GM21619 (cell line): ENCODE measurements around the gene SCN10A.

Experiments
- ATAC-seq: cut with Tn5 transposase; IDR thresholded peaks from one replicate; pipeline ENCODE4 v1.9.1; 2021; ENCODE audit not compliant: unreplicated experiment

Gene SCN10A

DNA sequence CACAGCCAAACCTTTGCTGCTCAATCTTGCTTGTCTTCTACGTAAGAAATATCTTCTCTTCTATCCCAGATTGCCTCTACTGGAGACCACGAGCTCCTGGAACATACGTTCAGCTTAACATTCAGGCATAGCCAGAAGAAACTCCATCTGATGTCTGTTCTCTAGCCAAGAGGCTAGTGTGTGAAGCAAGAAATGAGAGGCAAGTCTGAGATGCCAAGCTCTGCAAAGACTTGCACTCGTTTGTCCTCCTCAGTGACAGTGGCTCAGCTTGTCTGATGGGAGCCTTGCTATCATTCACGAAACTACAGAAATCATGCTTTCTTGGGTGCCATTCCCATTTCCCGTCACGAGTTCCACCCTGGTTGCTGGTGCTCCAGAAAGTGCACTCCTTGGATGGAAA is at the start of gene SCN10A:
Gene SCN10A (minus strand): TSS at position 192 of the 400 bp plus-strand sequence. CDS start 22,207 bp downstream, outside the sequence.
- ATAC-seq: no peak

GRCh38 chr3:38853011-38853410 is 37.0 kb upstream of the SCN10A start:
- ATAC-seq: no peak

GRCh38 chr3:38843898-38844297 is 27.9 kb upstream of the SCN10A start:
- ATAC-seq: no peak

GRCh38 chr3:38842266-38842965 is 26.4 kb upstream of the SCN10A start:
- ATAC-seq: no peak

GRCh38 chr3:38840987-38841386 is 25.0 kb upstream of the SCN10A start:
- ATAC-seq: no peak

- ATAC-seq: no peak
Observed at GRCh38 chr3:38837358-38837757, 21.3 kb upstream of the SCN10A start.

GRCh38 chr3:38836561-38836960 is 20.5 kb upstream of the SCN10A start:
- no peak for ATAC-seq

DNA sequence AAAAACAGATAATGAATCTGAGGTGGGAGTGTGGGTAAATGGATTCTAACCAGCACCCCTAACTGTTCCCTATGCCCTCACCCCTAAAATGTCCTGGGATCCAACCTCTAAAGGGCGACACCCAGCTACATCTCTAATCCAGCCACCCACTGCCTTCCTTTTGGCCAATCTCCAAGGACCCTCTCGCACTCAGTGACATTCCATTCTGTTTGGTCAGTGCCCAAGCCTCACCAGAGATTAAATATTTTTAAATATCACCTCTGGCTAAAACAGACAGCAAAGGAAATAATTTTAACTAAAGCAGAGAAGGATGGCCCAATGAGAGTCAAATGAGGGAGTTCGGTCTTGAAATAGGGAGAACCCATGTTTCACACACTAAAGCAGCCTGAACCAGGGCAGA is 19.9 kb upstream of the SCN10A start:
- no peak for ATAC-seq

DNA sequence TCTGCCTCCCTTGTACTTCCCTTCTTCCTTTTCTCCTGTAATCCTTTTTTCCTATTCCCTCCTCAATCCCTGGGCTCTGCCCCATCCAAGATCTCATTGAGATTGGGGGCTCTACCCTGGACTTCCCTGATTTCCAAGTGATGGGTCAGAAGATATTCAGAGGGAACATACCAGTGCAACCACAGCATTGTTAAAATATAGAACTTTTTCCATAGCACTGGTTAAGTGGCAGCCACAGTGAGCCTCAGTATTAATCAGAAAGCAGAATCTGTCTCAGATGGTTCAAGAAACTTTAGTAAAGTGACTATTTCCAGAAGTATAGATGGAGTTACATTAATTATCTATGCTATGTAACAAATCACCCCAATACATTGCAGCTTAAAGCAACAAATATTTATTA is 18.7 kb upstream of the SCN10A start:
- no peak for ATAC-seq

- peak; percentile 71 for ATAC-seq
Observed at GRCh38 chr3:38834110-38834509, 18.1 kb upstream of the SCN10A start.

- ATAC-seq: no peak
Observed at GRCh38 chr3:38829404-38829803, 13.4 kb upstream of the SCN10A start.

GRCh38 chr3:38828681-38829080 is 12.7 kb upstream of the SCN10A start:
- ATAC-seq: no peak

DNA sequence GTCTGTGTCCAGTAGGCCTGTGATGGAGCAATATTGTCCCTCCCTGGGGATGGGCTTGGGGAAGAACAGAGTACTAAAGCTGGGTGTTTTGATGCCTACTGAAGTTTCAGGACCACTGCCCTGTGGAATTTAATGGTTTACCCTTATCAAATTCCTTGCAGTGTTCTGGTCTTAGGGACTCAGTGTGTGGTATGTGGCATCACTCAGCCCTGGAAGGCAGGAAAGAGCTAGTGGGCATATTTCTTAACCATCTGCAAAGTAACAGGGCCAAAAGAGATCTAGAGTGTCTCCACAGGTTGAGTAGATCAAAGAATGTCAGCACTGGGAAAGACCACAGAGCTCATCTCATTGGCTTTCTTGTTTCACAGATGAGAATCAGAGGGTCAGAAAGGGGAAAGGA is 11.8 kb upstream of the SCN10A start:
- ATAC-seq: no peak

GRCh38 chr3:38826001-38826400 is 10.0 kb upstream of the SCN10A start:
- no peak for ATAC-seq

- ATAC-seq: no peak
Observed at GRCh38 chr3:38824349-38824748, 8.3 kb upstream of the SCN10A start.

DNA sequence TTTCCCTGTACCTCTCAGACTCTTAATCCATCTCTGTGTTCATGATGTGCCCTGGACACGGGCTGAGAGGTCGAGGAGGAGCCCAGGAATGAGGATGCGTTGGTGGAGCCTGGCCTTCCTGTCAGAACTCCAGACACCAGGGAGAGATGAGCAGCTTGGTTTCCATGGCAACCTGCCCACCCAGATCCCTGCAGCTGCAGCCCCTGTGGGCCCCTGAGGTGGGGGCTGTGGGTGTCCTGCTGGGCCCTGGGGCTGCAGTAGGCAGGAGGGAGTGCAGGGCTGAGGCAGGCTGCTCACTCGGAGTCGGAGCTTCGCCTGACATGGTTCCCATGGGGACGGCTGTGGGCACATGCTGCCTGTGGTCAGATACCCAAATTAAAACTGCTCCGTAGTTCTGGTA is 7.7 kb upstream of the SCN10A start:
- no peak for ATAC-seq

DNA sequence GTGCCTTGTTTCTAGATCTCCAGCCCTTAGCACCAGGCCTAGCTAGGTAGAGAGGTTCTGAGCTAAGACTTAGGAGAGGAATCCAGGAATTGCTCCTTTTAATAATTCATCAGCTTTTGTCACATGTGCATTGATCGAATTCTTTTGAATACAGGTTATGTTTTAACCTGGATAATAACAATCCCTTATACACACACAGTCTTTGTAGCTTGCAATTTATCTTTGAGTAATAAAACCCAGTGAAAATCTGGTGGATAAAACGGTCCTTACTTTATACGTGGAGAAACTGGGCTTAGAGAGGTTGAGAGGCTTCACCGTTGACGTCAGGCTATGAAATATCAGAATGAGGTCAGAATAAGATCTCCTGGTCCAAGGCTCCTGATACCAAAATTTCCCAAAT is 7.2 kb upstream of the SCN10A start:
- ATAC-seq: no peak

GRCh38 chr3:38811822-38812221 is 4.2 kb downstream of the SCN10A start:
- no peak for ATAC-seq

- no peak for ATAC-seq
Observed at GRCh38 chr3:38805765-38806386, 10.1 kb downstream of the SCN10A start.

- no peak for ATAC-seq
Observed at GRCh38 chr3:38805004-38805403, 11.0 kb downstream of the SCN10A start.

GRCh38 chr3:38800511-38800910 is 15.5 kb downstream of the SCN10A start:
- no peak for ATAC-seq

DNA sequence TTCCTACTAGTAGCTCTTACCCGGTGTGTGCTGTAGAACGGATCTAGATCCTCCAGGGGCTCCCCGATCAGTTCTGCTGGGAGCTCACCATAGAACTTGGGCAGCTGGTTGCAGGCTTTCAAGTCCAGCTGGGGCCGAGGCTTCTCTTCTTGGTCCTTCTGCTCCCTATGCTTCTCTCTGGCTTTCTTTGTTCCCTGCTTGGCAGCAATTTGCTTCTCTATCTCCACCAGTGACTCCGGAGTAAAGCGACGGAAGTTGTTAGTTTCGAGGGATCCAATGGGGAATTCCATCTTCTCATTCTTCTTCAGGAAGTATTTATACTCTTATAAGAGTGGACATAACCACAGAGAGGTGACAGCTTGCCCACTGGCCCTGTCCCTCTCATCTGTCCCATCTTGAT is 22.3 kb downstream of the SCN10A start:
- no peak for ATAC-seq

DNA sequence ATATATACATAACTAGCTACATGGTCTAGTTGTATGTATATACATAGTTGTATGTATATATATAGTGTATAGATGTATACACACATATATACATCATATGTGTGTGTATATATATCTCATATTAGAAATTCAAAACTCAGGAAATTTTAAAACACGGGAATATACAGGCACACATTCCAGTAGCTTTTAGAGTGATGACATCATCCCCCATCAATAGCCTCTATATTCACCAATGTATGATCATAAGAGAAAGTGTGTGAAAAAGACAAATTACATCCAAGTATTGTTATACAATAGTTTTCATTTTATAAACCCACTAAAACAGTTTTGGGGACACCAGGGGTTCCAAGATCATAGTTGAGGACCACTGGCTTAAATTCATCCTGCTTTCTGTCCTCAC is 23.0 kb downstream of the SCN10A start:
- no peak for ATAC-seq
